ENCODE results near the gene HARBI1. TPM values are rescaled to one million over a fixed set of nuclear protein-coding genes. Genes with fewer than 3 reads are reported as not detected.

The HARBI1 gene
- total and polyA plus RNA-seq, 9 of the 15 experiments (the other 6 are each of a cell fraction or from before 2014, with no cell fraction given), result 3.5 to 8.4 (median 5.5) TPM

- no peak for TF ChIP-seq MTF1 (CRISPR knock-in tag; IDR thresholded peaks at IDR 0.05; ENCODE audit: borderline replicate concordance)
- no peak for TF ChIP-seq ZNF143 (CRISPR knock-in tag; IDR thresholded peaks at IDR 0.05)
- TF ChIP-seq SP2 (IDR thresholded peaks at IDR 0.05; ENCODE audit: extremely low read depth, low read depth, low read length, poor library complexity, severe bottlenecking), result no peak
- TF ChIP-seq BCLAF1 (IDR thresholded peaks at IDR 0.05; ENCODE audit: borderline replicate concordance in 1 of 2, control insufficient read depth in 1 of 2, low read depth in 2 of 2, low read length in 1 of 2), result no peak
- TF ChIP-seq ATF6 (CRISPR knock-in tag; IDR thresholded peaks at IDR 0.05), result no peak
- peak; percentile 66; the same call in 1 of the 2 replicates for TF ChIP-seq NBN (IDR thresholded peaks at IDR 0.05; ENCODE audit: low read depth)
- no peak for TF ChIP-seq DEAF1 (CRISPR knock-in tag; IDR thresholded peaks at IDR 0.05)
- TF ChIP-seq KLF13 (tag; IDR thresholded peaks at IDR 0.05; ENCODE audit: borderline replicate concordance, low read depth), result no peak
- 0 out of 2 replicates have a peak, but pooled peaks have one; percentile 7 for TF ChIP-seq KHSRP (IDR thresholded peaks at IDR 0.05)
- no peak for TF ChIP-seq MAFF (IDR thresholded peaks at IDR 0.05; ENCODE audit: low read length)
- TF ChIP-seq ESRRB (CRISPR knock-in tag; IDR thresholded peaks at IDR 0.05; ENCODE audit: borderline replicate concordance), result no peak
- TF ChIP-seq GABPB2 (CRISPR knock-in tag; conservative IDR thresholded peaks at IDR 0.05), result no peak
- no peak for TF ChIP-seq SIN3A (IDR thresholded peaks at IDR 0.05; ENCODE audit: borderline replicate concordance in 2 of 2, control insufficient read depth in 1 of 2, low read depth in 2 of 2, low read length in 2 of 2)
- TF ChIP-seq WHSC1 (IDR thresholded peaks at IDR 0.05; ENCODE audit: low read length), result no peak
These were observed 62.5 kb downstream of the HARBI1 start (continued) for GRCh38 chr11:46554213-46555147.

Data from K562 (cell line).